GM11168 (cell line): ENCODE data around the gene SCO1.
"Not testable (repeated sequence)": the region's sequence is repeated elsewhere in the genome, so short reads cannot be mapped to it uniquely, and the experiment has no call there.

Source experiments
- in situ Hi-C: fragments of 300-500 bp; cut with MboI; formaldehyde crosslinking; loops from one replicate; pipeline ENCODE4 v1.12.0; 2022; ENCODE audit warnings: low sequenced_read_pairs; ENCODE audit not compliant: unreplicated experiment

SCO1 gene

GRCh38 chr17:10727192-10727591 lies 29.9 kb upstream of the SCO1 start:
- in situ Hi-C loops, result no loop called here

GRCh38 chr17:10726196-10726595 lies 28.9 kb upstream of the SCO1 start:
- in situ Hi-C loops, result no loop called here

- in situ Hi-C loops, result no loop called here
Observed at GRCh38 chr17:10725262-10725661, 27.9 kb upstream of the SCO1 start.

- in situ Hi-C loops, result no loop called here
Observed at GRCh38 chr17:10724546-10725195, 27.3 kb upstream of the SCO1 start.

GRCh38 chr17:10718547-10718946 lies 21.2 kb upstream of the SCO1 start:
- in situ Hi-C loops, result no loop called here

- in situ Hi-C loops, result no loop called here
Observed at GRCh38 chr17:10716218-10716617, 18.9 kb upstream of the SCO1 start.

GRCh38 chr17:10713318-10713717 lies 16.0 kb upstream of the SCO1 start:
- in situ Hi-C loops, result no loop called here

GRCh38 chr17:10705727-10706126 lies 8.4 kb upstream of the SCO1 start:
- in situ Hi-C loops, result no loop called here

- in situ Hi-C loops, result no loop called here
Observed at GRCh38 chr17:10702574-10702973, 5.2 kb upstream of the SCO1 start.

GRCh38 chr17:10699856-10700255 lies 2.5 kb upstream of the SCO1 start:
- in situ Hi-C loops, result no loop called here

GRCh38 chr17:10698096-10698818 lies 924 bp upstream of the SCO1 start:
- in situ Hi-C loops, result no loop called here

GRCh38 chr17:10695875-10696407 lies 1.4 kb downstream of the SCO1 start:
- in situ Hi-C loops, result not testable (repeated sequence)

- in situ Hi-C loops, result no loop called here
Observed at GRCh38 chr17:10687499-10687898, 9.8 kb downstream of the SCO1 start.

- in situ Hi-C loops, result no loop called here
Observed at GRCh38 chr17:10683853-10684252, 13.5 kb downstream of the SCO1 start.

- in situ Hi-C loops, result no loop called here
Observed at GRCh38 chr17:10681866-10682446, 15.4 kb downstream of the SCO1 start.

- in situ Hi-C loops, result no loop called here
Observed at GRCh38 chr17:10674704-10675103, 22.6 kb downstream of the SCO1 start.

- in situ Hi-C loops, result no loop called here
Observed at GRCh38 chr17:10673312-10673711, 24.0 kb downstream of the SCO1 start.

- in situ Hi-C loops, result no loop called here
Observed at GRCh38 chr17:10668775-10669174, 28.6 kb downstream of the SCO1 start.

- in situ Hi-C loops, result no loop called here
Observed at GRCh38 chr17:10666906-10667305, 30.4 kb downstream of the SCO1 start.

GRCh38 chr17:10664571-10664970 lies 32.8 kb downstream of the SCO1 start:
- in situ Hi-C loops, result no loop called here

GRCh38 chr17:10663231-10663630 lies 34.1 kb downstream of the SCO1 start:
- in situ Hi-C loops, result no loop called here
